Endothelial cell (in vitro differentiated cells): ENCODE data around the gene DCUN1D4. TPM values are rescaled to one million over a fixed set of nuclear protein-coding genes. Genes with fewer than 3 reads are reported as not detected.

Experiments
- DNase-seq: peaks from one replicate; pipeline ENCODE4 v3.0.0; 2021; ENCODE audit warnings: low spot score
- H3K27ac Mint-ChIP-seq: one replicate; pipeline ENCODE4 v1.8.0; 2021; ENCODE audit warnings: mixed read lengths, inconsistent platforms; ENCODE audit not compliant: unreplicated experiment
- H3K27me3 Mint-ChIP-seq: one replicate; pipeline ENCODE4 v1.8.0; 2021; ENCODE audit warnings: mild to moderate bottlenecking, moderate library complexity, mixed read lengths, inconsistent platforms; ENCODE audit not compliant: unreplicated experiment
- H3K36me3 Mint-ChIP-seq: one replicate; pipeline ENCODE4 v1.8.0; 2021; ENCODE audit warnings: mild to moderate bottlenecking, low read depth, mixed read lengths, inconsistent platforms; ENCODE audit not compliant: unreplicated experiment
- H3K4me1 Mint-ChIP-seq: one replicate; pipeline ENCODE4 v1.8.0; 2021; ENCODE audit warnings: mild to moderate bottlenecking, mixed read lengths, inconsistent platforms; ENCODE audit not compliant: unreplicated experiment
- H3K4me3 Mint-ChIP-seq: one replicate; pipeline ENCODE4 v1.8.0; 2021; ENCODE audit warnings: mild to moderate bottlenecking, mixed read lengths, inconsistent platforms; ENCODE audit not compliant: unreplicated experiment
- H3K9me3 Mint-ChIP-seq: one replicate; pipeline ENCODE4 v1.8.0; 2021; ENCODE audit warnings: mixed read lengths, inconsistent platforms; ENCODE audit not compliant: unreplicated experiment
- total RNA-seq: library from RNA; stranded (reverse); fragmentation: NEBNext Ultra II Directional; extraction: Animal tissue kit (Norgen Biotek cat#: 25700); gene quantifications from one replicate; pipeline ENCODE4 v1.2.1, GENCODE V29; 2021; ENCODE audit not compliant: unreplicated experiment
- TF ChIP-seq, protein P1 (sequence below): fragments of 200-600 bp; sonication (generic); IDR thresholded peaks from one replicate; pipeline ENCODE4 v1.5.0; 2021; ENCODE audit warnings: antibody characterized with exemption; ENCODE audit not compliant: unreplicated experiment

Gene DCUN1D4
- total RNA-seq, 1 donor from 2014 or later, result 61.0 TPM

DNA sequence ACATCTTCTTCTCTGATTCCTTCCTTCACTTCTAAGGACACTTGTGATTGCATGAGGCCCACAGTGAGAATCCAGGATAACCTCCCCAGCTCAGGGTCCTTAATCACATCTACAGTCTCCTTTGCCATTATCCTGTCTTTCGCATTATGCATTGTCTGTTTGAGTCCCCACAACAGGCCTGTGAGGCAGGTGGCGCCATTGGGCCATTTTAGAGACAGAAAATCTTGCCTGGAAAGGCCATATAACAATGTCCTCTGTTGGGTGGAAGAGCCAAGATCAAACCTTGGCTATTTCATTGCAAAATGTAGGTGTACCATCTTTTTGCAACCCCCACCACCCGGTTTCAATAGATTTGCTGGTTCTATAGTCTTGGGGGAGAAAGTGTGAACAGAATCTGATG is 11.8 kb upstream of the DCUN1D4 start:
- H3K4me1 Mint-ChIP-seq, result peaks cover 2% of the 10 kb centered on the region
- H3K4me3 Mint-ChIP-seq, result no peak overlapping the region
- H3K27me3 Mint-ChIP-seq, result peaks cover 5% of the 10 kb centered on the region
- H3K27ac Mint-ChIP-seq, result no peak overlapping the region
- TF ChIP-seq, protein P1, sequence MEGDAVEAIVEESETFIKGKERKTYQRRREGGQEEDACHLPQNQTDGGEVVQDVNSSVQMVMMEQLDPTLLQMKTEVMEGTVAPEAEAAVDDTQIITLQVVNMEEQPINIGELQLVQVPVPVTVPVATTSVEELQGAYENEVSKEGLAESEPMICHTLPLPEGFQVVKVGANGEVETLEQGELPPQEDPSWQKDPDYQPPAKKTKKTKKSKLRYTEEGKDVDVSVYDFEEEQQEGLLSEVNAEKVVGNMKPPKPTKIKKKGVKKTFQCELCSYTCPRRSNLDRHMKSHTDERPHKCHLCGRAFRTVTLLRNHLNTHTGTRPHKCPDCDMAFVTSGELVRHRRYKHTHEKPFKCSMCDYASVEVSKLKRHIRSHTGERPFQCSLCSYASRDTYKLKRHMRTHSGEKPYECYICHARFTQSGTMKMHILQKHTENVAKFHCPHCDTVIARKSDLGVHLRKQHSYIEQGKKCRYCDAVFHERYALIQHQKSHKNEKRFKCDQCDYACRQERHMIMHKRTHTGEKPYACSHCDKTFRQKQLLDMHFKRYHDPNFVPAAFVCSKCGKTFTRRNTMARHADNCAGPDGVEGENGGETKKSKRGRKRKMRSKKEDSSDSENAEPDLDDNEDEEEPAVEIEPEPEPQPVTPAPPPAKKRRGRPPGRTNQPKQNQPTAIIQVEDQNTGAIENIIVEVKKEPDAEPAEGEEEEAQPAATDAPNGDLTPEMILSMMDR, result peak; percentile 17
- DNase-seq, result peak; percentile 57
- H3K36me3 Mint-ChIP-seq, result no peaks in the 10 kb centered on the region
- no peaks in the 10 kb centered on the region for H3K9me3 Mint-ChIP-seq

DNA sequence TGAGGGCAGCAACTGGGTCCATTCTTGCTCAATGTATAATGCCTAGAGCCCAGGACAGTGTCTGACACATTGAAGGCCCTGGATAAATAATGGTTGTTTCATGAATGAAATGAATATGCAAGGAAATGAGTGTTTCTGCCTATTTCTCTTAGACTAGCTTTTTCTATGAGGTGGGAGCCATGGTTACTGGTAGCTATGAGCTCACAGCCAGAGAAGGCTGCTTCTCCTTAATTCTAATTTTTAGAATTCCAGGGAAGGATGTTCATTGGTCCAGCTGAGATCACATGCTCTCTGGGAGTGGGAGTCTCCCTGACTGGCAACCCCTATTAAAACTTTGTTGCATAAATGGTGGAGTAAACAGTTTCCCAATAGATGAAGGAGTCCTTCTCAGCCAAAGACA is 9.7 kb upstream of the DCUN1D4 start:
- Mint-ChIP-seq H3K4me3 (no peak overlapping the region), H3K4me1 (peaks cover 9% of the 10 kb centered on the region), H3K27ac (no peak overlapping the region), H3K36me3 (no peaks in the 10 kb centered on the region), H3K27me3 (peaks cover 5% of the 10 kb centered on the region), H3K9me3 (no peaks in the 10 kb centered on the region)
- TF ChIP-seq, protein P1, result no peak
- no peak for DNase-seq

DNA sequence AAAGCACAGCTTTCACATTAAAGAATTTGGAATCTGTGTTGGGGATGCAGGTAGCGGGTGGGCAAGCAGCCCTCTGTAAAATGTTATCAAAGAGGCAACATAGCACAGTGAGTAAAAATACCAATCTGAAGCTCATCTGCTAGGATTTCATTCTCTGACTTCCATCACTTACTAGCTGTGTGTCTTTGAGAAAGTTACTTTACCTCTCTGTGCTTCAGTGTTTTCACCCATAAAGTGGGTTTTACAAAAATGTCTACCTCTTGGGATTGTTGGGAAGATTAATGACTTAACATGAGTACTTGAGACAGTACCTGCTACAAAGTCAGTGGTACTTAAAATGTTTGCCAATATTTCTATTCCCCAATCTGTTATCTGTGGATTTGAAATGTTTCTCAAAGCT is 7.9 kb upstream of the DCUN1D4 start:
- no peaks in the 10 kb centered on the region for H3K9me3 Mint-ChIP-seq
- H3K36me3 Mint-ChIP-seq, result no peaks in the 10 kb centered on the region

DNA sequence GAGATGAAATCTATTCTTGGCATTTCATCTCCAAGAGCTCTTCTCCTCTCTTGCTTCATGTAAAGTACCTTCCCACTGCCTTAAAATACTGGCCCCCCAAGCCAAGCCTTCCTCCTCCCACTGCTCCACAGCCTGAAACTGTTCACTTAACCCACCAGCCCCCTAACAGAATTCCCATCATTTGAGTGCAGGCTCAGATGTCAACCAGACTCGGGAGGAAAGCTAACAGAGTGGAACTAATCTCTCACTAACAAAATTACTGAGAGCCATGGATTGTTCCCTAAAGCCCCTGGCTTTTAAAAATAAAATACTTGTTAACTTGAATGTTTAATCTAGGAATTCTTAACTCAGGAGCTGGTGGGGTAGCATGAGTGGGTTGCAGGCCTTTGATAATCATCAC is 7.1 kb upstream of the DCUN1D4 start:
- H3K27me3 Mint-ChIP-seq, result peaks cover 7% of the 10 kb centered on the region
- TF ChIP-seq, protein P1, result no peak
- H3K27ac Mint-ChIP-seq, result no peak overlapping the region
- H3K36me3 Mint-ChIP-seq, result no peaks in the 10 kb centered on the region
- H3K4me1 Mint-ChIP-seq, result peaks cover 9% of the 10 kb centered on the region
- H3K9me3 Mint-ChIP-seq, result no peaks in the 10 kb centered on the region
- no peak for DNase-seq
- no peak overlapping the region for H3K4me3 Mint-ChIP-seq

More for the DNA sequence above, 7.9 kb upstream of the DCUN1D4 start:
- H3K27me3 Mint-ChIP-seq, result peaks cover 6% of the 10 kb centered on the region
- H3K4me1 Mint-ChIP-seq, result peaks cover 9% of the 10 kb centered on the region
- no peak overlapping the region for H3K4me3 Mint-ChIP-seq
- DNase-seq, result no peak
- H3K27ac Mint-ChIP-seq, result no peak overlapping the region
- TF ChIP-seq, protein P1, result no peak

DNA sequence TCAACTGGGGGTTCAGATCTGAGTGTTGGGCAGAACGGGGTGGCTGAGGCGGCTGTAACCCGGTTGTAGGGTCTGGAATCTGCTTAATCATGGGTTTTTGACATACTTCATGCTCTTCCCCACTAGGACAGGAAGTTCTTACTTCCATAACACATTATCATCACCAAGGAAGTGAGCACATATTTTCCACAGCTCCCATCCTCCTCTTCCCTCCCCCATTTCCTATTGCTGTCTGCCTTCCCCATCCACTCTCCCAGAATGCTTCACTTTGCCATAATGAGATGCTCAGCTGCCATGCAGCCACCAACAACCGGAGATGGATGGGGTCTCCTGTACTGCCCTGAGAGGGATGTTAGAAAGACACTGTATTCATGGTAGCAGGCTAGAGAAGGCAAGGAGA is 6.4 kb upstream of the DCUN1D4 start:
- Mint-ChIP-seq H3K27me3 (peaks cover 7% of the 10 kb centered on the region), H3K27ac (no peak overlapping the region), H3K9me3 (no peaks in the 10 kb centered on the region), H3K36me3 (no peaks in the 10 kb centered on the region), H3K4me3 (no peak overlapping the region), H3K4me1 (peaks cover 9% of the 10 kb centered on the region)
- TF ChIP-seq, protein P1, result no peak
- DNase-seq, result no peak
